SJCRH30 (cell line): Measurements from ENCODE around the gene NOTO. TPM values are rescaled to one million over a fixed set of nuclear protein-coding genes. Genes with fewer than 3 reads are reported as not detected.

Source experiments
- DNase-seq, 2 experiments: peaks; one replicate each; pipeline ENCODE4 v3.0.0-alpha.2; 2015 to 2020
- H3K27ac ChIP-seq: fragments of 250-450 bp; sonication (Bioruptor Pico); 2 replicates; pipeline ENCODE4 v1.5.1; 2020; ENCODE audit warnings: mild to moderate bottlenecking, moderate library complexity
- H3K27me3 ChIP-seq: fragments of 250-450 bp; sonication (Bioruptor Pico); 2 replicates; pipeline ENCODE4 v1.5.1; 2020; ENCODE audit warnings: mild to moderate bottlenecking, moderate library complexity
- H3K36me3 ChIP-seq: fragments of 250-450 bp; sonication (Bioruptor Pico); 2 replicates; pipeline ENCODE4 v1.5.1; 2020; ENCODE audit warnings: mild to moderate bottlenecking, moderate library complexity
- H3K4me1 ChIP-seq: fragments of 250-450 bp; sonication (Bioruptor Pico); 2 replicates; pipeline ENCODE4 v1.5.1; 2020; ENCODE audit warnings: mild to moderate bottlenecking, moderate library complexity
- H3K4me3 ChIP-seq: fragments of 250-450 bp; sonication (Bioruptor Pico); 2 replicates; pipeline ENCODE4 v1.5.1; 2020; ENCODE audit warnings: mild to moderate bottlenecking, moderate library complexity
- H3K9me3 ChIP-seq: fragments of 250-450 bp; sonication (Bioruptor Pico); replicated peaks from 2 replicates; pipeline ENCODE4 v1.5.1; 2020; ENCODE audit warnings: mild to moderate bottlenecking, moderate library complexity
- total RNA-seq: library from RNA; depleted of rRNA; stranded (reverse); fragments of >200 nt; shearing (Covaris generic); gene quantifications from 2 replicates; pipeline ENCODE4 v1.2.3, GENCODE V29; 2014; rRNA removed

NOTO gene
- total RNA-seq, 1 experiment from 2014 or later: not detected

GRCh38 chr2:73255007-73255644 lies 52.8 kb downstream of the NOTO start:
- Histone ChIP-seq H3K9me3 (no peaks in the 10 kb centered on the region), H3K4me3 (no peak overlapping the region), H3K36me3 (peaks cover 55% of the 10 kb centered on the region), H3K27me3 (no peaks in the 10 kb centered on the region), H3K27ac (no peak overlapping the region), H3K4me1 (no peaks in the 10 kb centered on the region)
- DNase-seq: no peak

GRCh38 chr2:73255907-73256617 lies 53.7 kb downstream of the NOTO start:
- Histone ChIP-seq H3K27ac (no peak overlapping the region), H3K36me3 (peaks cover 46% of the 10 kb centered on the region), H3K9me3 (no peaks in the 10 kb centered on the region), H3K27me3 (no peaks in the 10 kb centered on the region), H3K4me1 (no peaks in the 10 kb centered on the region), H3K4me3 (no peak overlapping the region)
- no peak for DNase-seq

- H3K27ac ChIP-seq: no peak overlapping the region
- peaks cover 41% of the 10 kb centered on the region for H3K36me3 ChIP-seq
- no peaks in the 10 kb centered on the region for H3K27me3 ChIP-seq
- H3K4me1 ChIP-seq: no peaks in the 10 kb centered on the region
- no peaks in the 10 kb centered on the region for H3K9me3 ChIP-seq
- H3K4me3 ChIP-seq: no peak overlapping the region
- no peak for DNase-seq
Measured at GRCh38 chr2:73256618-73256922, 54.2 kb downstream of the NOTO start.

- DNase-seq: no peak
Measured at GRCh38 chr2:73257021-73257420, 54.6 kb downstream of the NOTO start.

GRCh38 chr2:73257425-73258125 lies 55.2 kb downstream of the NOTO start:
- DNase-seq: no peak
- Histone ChIP-seq H3K36me3 (peaks cover 32% of the 10 kb centered on the region), H3K9me3 (no peaks in the 10 kb centered on the region), H3K27ac (no peak overlapping the region), H3K4me3 (no peak overlapping the region), H3K4me1 (no peaks in the 10 kb centered on the region), H3K27me3 (no peaks in the 10 kb centered on the region)

More at GRCh38 chr2:73257021-73257420, 54.6 kb downstream of the NOTO start:
- Histone ChIP-seq H3K36me3 (peaks cover 36% of the 10 kb centered on the region), H3K27me3 (no peaks in the 10 kb centered on the region), H3K9me3 (no peaks in the 10 kb centered on the region), H3K4me3 (no peak overlapping the region), H3K4me1 (no peaks in the 10 kb centered on the region), H3K27ac (no peak overlapping the region)

GRCh38 chr2:73258186-73258912 lies 56.0 kb downstream of the NOTO start:
- no peak for DNase-seq
- no peak overlapping the region for H3K27ac ChIP-seq
- H3K36me3 ChIP-seq: peaks cover 24% of the 10 kb centered on the region
- H3K27me3 ChIP-seq: no peaks in the 10 kb centered on the region
- no peaks in the 10 kb centered on the region for H3K9me3 ChIP-seq
- no peaks in the 10 kb centered on the region for H3K4me1 ChIP-seq
- no peak overlapping the region for H3K4me3 ChIP-seq

- DNase-seq: no peak
- Histone ChIP-seq H3K27me3 (no peaks in the 10 kb centered on the region), H3K36me3 (peaks cover 19% of the 10 kb centered on the region)
Measured at GRCh38 chr2:73258913-73259215, 56.5 kb downstream of the NOTO start.

GRCh38 chr2:73259276-73259675 lies 56.9 kb downstream of the NOTO start:
- peaks cover 15% of the 10 kb centered on the region for H3K36me3 ChIP-seq
- H3K27me3 ChIP-seq: no peaks in the 10 kb centered on the region
- no peak overlapping the region for H3K4me3 ChIP-seq
- no peaks in the 10 kb centered on the region for H3K4me1 ChIP-seq
- H3K27ac ChIP-seq: no peak overlapping the region
- no peak for DNase-seq
- no peaks in the 10 kb centered on the region for H3K9me3 ChIP-seq

More at GRCh38 chr2:73258913-73259215, 56.5 kb downstream of the NOTO start:
- H3K27ac ChIP-seq: no peak overlapping the region
- H3K4me1 ChIP-seq: no peaks in the 10 kb centered on the region
- no peak overlapping the region for H3K4me3 ChIP-seq
- no peaks in the 10 kb centered on the region for H3K9me3 ChIP-seq

GRCh38 chr2:73259704-73260337 lies 57.4 kb downstream of the NOTO start:
- Histone ChIP-seq H3K4me3 (no peak overlapping the region), H3K36me3 (peaks cover 9% of the 10 kb centered on the region), H3K9me3 (no peaks in the 10 kb centered on the region), H3K4me1 (no peaks in the 10 kb centered on the region), H3K27ac (no peak overlapping the region), H3K27me3 (no peaks in the 10 kb centered on the region)
- DNase-seq: no peak

GRCh38 chr2:73260338-73260984 lies 58.1 kb downstream of the NOTO start:
- peak; percentile 41 to 50 for DNase-seq
- no peaks in the 10 kb centered on the region for H3K27me3 ChIP-seq
- no peaks in the 10 kb centered on the region for H3K9me3 ChIP-seq
- H3K36me3 ChIP-seq: peaks cover 3% of the 10 kb centered on the region; the same call in 1 of the 2 replicates
- no peaks in the 10 kb centered on the region for H3K4me1 ChIP-seq
- no peak overlapping the region for H3K27ac ChIP-seq
- no peak overlapping the region for H3K4me3 ChIP-seq

Other genes with a start within 250 kb of the NOTO start
- 17.0 and 20.5 TPM in 2 replicates for gene SFXN5, start 130.9 kb upstream of the NOTO start, total RNA-seq
- gene RAB11FIP5, start 89.6 kb upstream of the NOTO start, total RNA-seq: 7.9 and 8.1 TPM in 2 replicates
- gene SMYD5, start 11.7 kb downstream of the NOTO start, total RNA-seq: 40.2 and 44.4 TPM in 2 replicates
- gene PRADC1, start 30.7 kb downstream of the NOTO start, total RNA-seq: 28.9 and 42.0 TPM in 2 replicates
- gene CCT7, start 31.7 kb downstream of the NOTO start, total RNA-seq: 815 and 876 TPM in 2 replicates
- 12.0 and 14.2 TPM in 2 replicates for gene FBXO41, start 81.9 kb downstream of the NOTO start, total RNA-seq
- not detected in 2 replicates for gene EGR4, start 91.0 kb downstream of the NOTO start, total RNA-seq
- gene ALMS1, start 183.3 kb downstream of the NOTO start, total RNA-seq: 63.8 and 72.8 TPM in 2 replicates